ENCODE measurements around the gene SOX6.

The SOX6 gene

DNA sequence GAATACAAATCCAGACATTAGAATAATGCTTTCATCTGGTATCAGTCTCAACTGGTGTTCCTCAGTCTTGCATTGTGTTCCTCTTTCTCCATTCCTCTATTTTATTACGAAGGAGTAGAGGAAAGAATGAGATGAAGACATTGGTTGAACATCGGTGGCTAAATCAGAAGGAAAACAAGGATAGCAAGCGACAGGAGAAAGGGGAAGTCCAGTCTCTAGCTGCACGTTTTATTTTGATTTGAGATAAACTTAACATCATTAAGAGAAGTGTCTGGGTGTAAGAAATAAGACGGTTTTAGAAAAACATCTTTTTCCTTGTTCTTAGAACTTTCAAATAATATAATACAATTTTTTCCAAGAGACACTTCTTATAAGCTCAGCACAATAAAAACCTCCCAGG lies 6.2 kb downstream of the SOX6 start:
- Histone ChIP-seq H3K9ac (no peak overlapping the region), H3K36me3 (no peaks in the 10 kb centered on the region), H3K4me2 (no peak overlapping the region), H4K20me1 (no peaks in the 10 kb centered on the region), H3K27ac (no peak overlapping the region), H3K27me3 (no peaks in the 10 kb centered on the region), H3K4me1 (no peaks in the 10 kb centered on the region), H3K4me3 (no peak overlapping the region), H3K9me3 (replicated peaks in 1 of 11) (no peaks in the 10 kb centered on the region)
- TF ChIP-seq Cebpa-rat (IDR thresholded peaks at IDR 0.05) = no peak

DNA sequence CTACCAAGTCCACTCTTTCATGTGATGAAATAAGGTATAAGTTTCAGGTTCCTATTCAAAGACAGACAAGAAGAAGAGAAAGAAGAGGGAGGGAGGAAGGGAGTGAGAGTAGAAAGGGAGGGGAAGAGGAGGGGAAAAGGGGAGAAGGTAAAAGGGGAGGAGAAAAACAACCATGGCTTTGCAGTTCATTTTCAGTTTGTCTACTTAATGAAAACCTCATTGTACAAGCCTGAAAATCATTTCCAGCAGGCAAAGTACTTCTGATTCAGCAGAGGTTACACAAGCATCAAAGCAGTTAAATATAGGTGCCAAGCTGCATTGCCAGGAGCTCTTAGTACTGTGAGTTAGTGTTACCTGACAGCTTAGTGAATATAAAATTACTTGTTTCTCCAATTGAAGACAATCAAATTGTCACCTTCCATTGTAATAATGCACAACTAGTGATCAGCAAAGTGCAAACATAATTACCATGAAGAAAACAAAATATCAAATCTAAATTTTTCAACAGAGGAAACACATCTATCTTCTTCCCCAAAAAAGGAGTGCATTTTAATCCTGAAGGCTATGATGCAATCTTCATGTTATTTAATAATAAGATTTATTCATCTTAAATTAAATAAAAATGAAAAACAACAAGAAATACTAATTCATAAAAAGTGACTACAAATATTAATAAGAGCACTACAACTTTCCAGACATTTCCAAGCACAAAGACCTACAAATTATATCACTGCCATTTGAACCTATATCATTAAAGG lies 8.2 kb downstream of the SOX6 start:
- no peaks in the 10 kb centered on the region for H3K9me3 ChIP-seq (replicated peaks in 1 of 11)
- TF ChIP-seq Cebpa-rat (IDR thresholded peaks at IDR 0.05) = no peak

DNA sequence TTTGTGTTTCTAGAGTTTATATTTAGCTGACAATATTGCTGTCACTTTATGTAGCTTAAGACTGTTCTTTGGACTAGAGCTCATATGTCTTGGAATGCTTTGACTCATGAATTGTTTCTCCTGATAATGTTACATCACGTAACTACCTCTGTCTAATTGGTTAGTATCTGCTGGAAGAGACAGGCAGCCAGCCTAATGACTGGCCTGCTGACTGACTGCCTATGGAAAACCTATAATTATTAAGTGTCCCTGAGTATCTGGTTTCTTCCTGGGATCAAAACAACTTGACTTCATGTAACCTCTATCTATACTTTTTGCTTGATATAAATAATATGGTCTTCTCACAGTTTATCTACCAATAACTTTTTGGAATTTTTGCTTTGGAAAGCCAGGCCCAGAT lies 9.4 kb downstream of the SOX6 start:
- Histone ChIP-seq H3K9ac (no peak overlapping the region), H3K36me3 (no peaks in the 10 kb centered on the region), H3K4me1 (no peaks in the 10 kb centered on the region), H3K4me2 (no peak overlapping the region), H3K27me3 (no peaks in the 10 kb centered on the region), H3K4me3 (no peak overlapping the region), H3K9me3 (replicated peaks in 1 of 11) (no peaks in the 10 kb centered on the region), H3K27ac (no peak overlapping the region), H4K20me1 (no peaks in the 10 kb centered on the region)
- TF ChIP-seq Cebpa-rat (IDR thresholded peaks at IDR 0.05) = no peak

More for the DNA sequence above, 8.2 kb downstream of the SOX6 start:
- Histone ChIP-seq H3K9ac (no peak overlapping the region), H3K4me3 (no peak overlapping the region), H3K4me2 (no peak overlapping the region), H3K27ac (no peak overlapping the region), H3K27me3 (no peaks in the 10 kb centered on the region), H3K4me1 (no peaks in the 10 kb centered on the region), H4K20me1 (no peaks in the 10 kb centered on the region), H3K36me3 (no peaks in the 10 kb centered on the region)

- Histone ChIP-seq H3K4me3 (no peak overlapping the region), H3K4me1 (no peaks in the 10 kb centered on the region), H3K9ac (no peak overlapping the region), H3K27me3 (no peaks in the 10 kb centered on the region), H4K20me1 (no peaks in the 10 kb centered on the region), H3K4me2 (no peak overlapping the region), H3K9me3 (replicated peaks in 1 of 11) (no peaks in the 10 kb centered on the region), H3K36me3 (no peaks in the 10 kb centered on the region), H3K27ac (no peak overlapping the region)
- TF ChIP-seq Cebpa-rat (IDR thresholded peaks at IDR 0.05) = no peak
Measured at GRCh38 chr11:16341853-16342252, 14.5 kb downstream of the SOX6 start.

- no peak overlapping the region for H3K9ac ChIP-seq
- H4K20me1 ChIP-seq = no peaks in the 10 kb centered on the region
- TF ChIP-seq Cebpa-rat (IDR thresholded peaks at IDR 0.05) = no peak
- H3K36me3 ChIP-seq = no peaks in the 10 kb centered on the region
- no peaks in the 10 kb centered on the region for H3K27me3 ChIP-seq
- H3K4me3 ChIP-seq = no peak overlapping the region
- no peak overlapping the region for H3K4me2 ChIP-seq
- H3K4me1 ChIP-seq = no peaks in the 10 kb centered on the region
- no peak overlapping the region for H3K27ac ChIP-seq
- no peaks in the 10 kb centered on the region for H3K9me3 ChIP-seq (replicated peaks in 1 of 11)
Measured at GRCh38 chr11:16338393-16338792, 18.0 kb downstream of the SOX6 start.

DNA sequence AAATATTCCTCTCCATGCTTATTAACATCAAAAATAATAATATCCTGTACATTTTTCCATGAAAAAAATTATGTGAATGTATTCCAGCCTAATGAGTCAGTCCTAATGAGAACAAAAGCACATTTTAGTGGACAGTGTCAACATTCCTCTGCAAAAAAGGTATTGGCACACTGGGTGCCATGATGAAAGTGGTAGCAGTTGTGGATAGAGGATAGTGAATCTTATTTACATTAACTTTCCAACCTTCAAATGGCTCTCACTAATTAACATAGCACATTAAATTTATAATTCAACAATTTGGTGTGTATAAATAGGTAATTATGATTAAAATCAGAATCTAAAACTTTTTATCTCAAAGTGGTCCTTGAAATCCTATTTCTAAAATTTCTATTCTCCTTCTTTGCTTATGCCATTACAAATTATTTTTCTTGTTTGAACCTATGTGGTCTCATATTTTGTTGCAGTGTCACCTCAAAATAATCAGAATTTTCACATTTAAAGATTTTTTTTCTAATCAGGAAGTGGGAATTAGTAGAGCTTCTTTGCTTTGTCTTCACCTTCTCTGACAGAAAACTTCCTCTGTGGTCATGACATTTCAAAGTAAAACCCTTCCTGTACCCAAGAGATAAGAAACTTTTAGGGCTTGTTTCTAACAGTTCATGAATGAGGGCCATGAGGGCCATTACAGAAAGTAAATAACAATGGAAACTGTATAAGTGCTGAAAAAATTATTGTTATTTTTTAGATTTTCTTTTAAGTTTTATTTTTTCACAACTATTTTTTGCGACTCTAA lies 18.7 kb downstream of the SOX6 start:
- Histone ChIP-seq H3K9ac (no peak overlapping the region), H3K27ac (no peak overlapping the region), H3K4me3 (no peak overlapping the region), H3K9me3 (replicated peaks in 1 of 11) (no peaks in the 10 kb centered on the region), H4K20me1 (no peaks in the 10 kb centered on the region), H3K4me1 (no peaks in the 10 kb centered on the region), H3K36me3 (no peaks in the 10 kb centered on the region), H3K4me2 (no peak overlapping the region), H3K27me3 (no peaks in the 10 kb centered on the region)
- no peak for TF ChIP-seq Cebpa-rat (IDR thresholded peaks at IDR 0.05)

GRCh38 chr11:16336721-16337120 lies 19.6 kb downstream of the SOX6 start:
- TF ChIP-seq Cebpa-rat (IDR thresholded peaks at IDR 0.05) = no peak
- Histone ChIP-seq H4K20me1 (no peaks in the 10 kb centered on the region), H3K27ac (no peak overlapping the region)

GRCh38 chr11:16336204-16336603 lies 20.1 kb downstream of the SOX6 start:
- H3K4me1 ChIP-seq = no peaks in the 10 kb centered on the region
- no peaks in the 10 kb centered on the region for H3K36me3 ChIP-seq
- H3K27me3 ChIP-seq = no peaks in the 10 kb centered on the region
- no peaks in the 10 kb centered on the region for H3K9me3 ChIP-seq (replicated peaks in 1 of 11)
- no peak for TF ChIP-seq Cebpa-rat (IDR thresholded peaks at IDR 0.05)
- no peaks in the 10 kb centered on the region for H4K20me1 ChIP-seq
- no peak overlapping the region for H3K4me3 ChIP-seq
- no peak overlapping the region for H3K27ac ChIP-seq
- no peak overlapping the region for H3K9ac ChIP-seq
- no peak overlapping the region for H3K4me2 ChIP-seq

More at GRCh38 chr11:16336721-16337120, 19.6 kb downstream of the SOX6 start:
- H3K9me3 ChIP-seq (replicated peaks in 1 of 11) = no peaks in the 10 kb centered on the region
- no peaks in the 10 kb centered on the region for H3K27me3 ChIP-seq
- H3K9ac ChIP-seq = no peak overlapping the region
- H3K4me3 ChIP-seq = no peak overlapping the region
- H3K4me1 ChIP-seq = no peaks in the 10 kb centered on the region
- H3K4me2 ChIP-seq = no peak overlapping the region
- H3K36me3 ChIP-seq = no peaks in the 10 kb centered on the region

DNA sequence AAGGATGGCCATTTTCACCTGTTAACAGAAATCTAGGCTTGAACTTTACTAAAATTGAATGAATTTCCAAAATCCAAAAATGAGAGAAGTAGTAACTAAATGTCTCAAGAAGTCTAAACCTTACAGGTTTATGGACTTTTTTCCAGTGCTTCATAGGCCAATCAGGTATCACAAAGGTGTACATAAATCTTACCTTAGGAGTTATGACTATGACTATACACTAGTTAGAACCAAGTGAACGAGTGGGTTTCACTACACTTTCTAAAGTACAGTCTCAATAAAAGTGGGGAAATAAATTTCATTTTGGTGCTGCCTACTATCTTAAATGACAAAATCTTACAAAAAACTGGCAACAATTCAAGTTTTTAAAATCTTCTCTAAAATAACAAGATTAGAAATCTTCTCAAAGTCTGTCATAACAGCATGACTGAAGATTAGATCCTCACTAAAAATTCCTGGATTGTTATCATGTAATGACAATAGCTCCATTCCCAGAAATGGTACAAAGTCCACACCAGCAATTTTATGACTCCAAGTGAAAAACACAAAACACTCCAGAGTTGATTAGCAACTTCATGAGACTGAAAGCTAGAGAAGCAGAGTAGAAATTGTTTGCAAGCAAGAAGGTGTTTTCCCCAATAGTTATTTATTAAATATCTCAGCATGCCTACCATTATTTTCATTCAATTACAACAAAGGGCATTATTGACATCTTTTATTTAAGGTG lies 20.9 kb downstream of the SOX6 start:
- TF ChIP-seq Cebpa-rat (IDR thresholded peaks at IDR 0.05) = no peak
- H3K27ac ChIP-seq = no peak overlapping the region
- no peaks in the 10 kb centered on the region for H3K27me3 ChIP-seq
- H3K9ac ChIP-seq = no peak overlapping the region
- H3K4me1 ChIP-seq = no peaks in the 10 kb centered on the region
- no peak overlapping the region for H3K4me3 ChIP-seq
- no peaks in the 10 kb centered on the region for H3K36me3 ChIP-seq
- H4K20me1 ChIP-seq = no peaks in the 10 kb centered on the region
- no peak overlapping the region for H3K4me2 ChIP-seq
- H3K9me3 ChIP-seq (replicated peaks in 1 of 11) = no peaks in the 10 kb centered on the region

Measured in BLaER1 treated with 17β-estradiol and CSF1 and Interleukin-3, amounts not matched to agents 10 nM and 100 nM (cell line).